Neuronal stem cell (in vitro differentiated cells): ENCODE measurements around the gene ZNF787. TPM values are rescaled to one million over a fixed set of nuclear protein-coding genes. Genes with fewer than 3 reads are reported as not detected.

Source experiments
- DNase-seq: peaks from one replicate; pipeline ENCODE4 v3.0.0-alpha.2; 2013; ENCODE audit warnings: low spot score
- H2AFZ ChIP-seq: one replicate; pipeline ENCODE4 v1.6.1; 2013; ENCODE audit warnings: mild to moderate bottlenecking, low read length, inconsistent platforms
- H2AK5ac ChIP-seq: 2 replicates; pipeline ENCODE4 v1.6.1; 2013; ENCODE audit warnings: low read depth, mild to moderate bottlenecking, inconsistent platforms, low read length, moderate library complexity, mixed read lengths
- H2BK120ac ChIP-seq: 2 replicates; pipeline ENCODE4 v1.6.1; 2013; ENCODE audit warnings: low read depth, mild to moderate bottlenecking, inconsistent platforms, low read length, moderate library complexity, mixed read lengths
- H2BK12ac ChIP-seq: one replicate; pipeline ENCODE4 v1.6.1; 2013; ENCODE audit warnings: low read length, inconsistent platforms
- H2BK15ac ChIP-seq: 2 replicates; pipeline ENCODE4 v1.6.1; 2013; ENCODE audit warnings: mild to moderate bottlenecking, low read length, inconsistent platforms, mixed read lengths
- H2BK5ac ChIP-seq: one replicate; pipeline ENCODE4 v1.6.1; 2013; ENCODE audit warnings: inconsistent platforms, mild to moderate bottlenecking, low read length, moderate library complexity
- H3K14ac ChIP-seq: one replicate; pipeline ENCODE4 v1.6.1; 2013; ENCODE audit warnings: low read length, inconsistent platforms
- H3K18ac ChIP-seq: 2 replicates; pipeline ENCODE4 v1.6.1; 2013; ENCODE audit warnings: low read length, inconsistent platforms
- H3K23ac ChIP-seq: 2 replicates; pipeline ENCODE4 v1.6.1; 2013; ENCODE audit warnings: low read depth, mild to moderate bottlenecking, mixed read lengths, low read length, inconsistent platforms; ENCODE audit not compliant: poor library complexity
- H3K27ac ChIP-seq: replicated peaks from 3 replicates; pipeline ENCODE4 v1.5.1; 2013; ENCODE audit warnings: low read length, inconsistent platforms
- H3K27me3 ChIP-seq, 3 experiments: 2 replicates each; pipeline ENCODE4 v1.6.1; 2013; ENCODE audit warnings: low read length in 3 of 3, mild to moderate bottlenecking in 2 of 3, inconsistent platforms in 1 of 3, low read depth in 1 of 3, mixed read lengths in 1 of 3, moderate library complexity in 1 of 3; ENCODE audit not compliant: control insufficient read depth in 3 of 3, insufficient read depth in 3 of 3
- H3K36me3 ChIP-seq, 2 donors: replicated peaks in 1 of 2; 2 replicates each; pipeline ENCODE4 v1.6.1; 2013; ENCODE audit warnings: low read length in 2 of 2; ENCODE audit not compliant: control insufficient read depth in 2 of 2, insufficient read depth in 2 of 2
- H3K4ac ChIP-seq: 2 replicates; pipeline ENCODE4 v1.6.1; 2013; ENCODE audit warnings: inconsistent platforms, mild to moderate bottlenecking, low read length, moderate library complexity
- H3K4me1 ChIP-seq, 2 donors: 1 replicate in 1 of 2; 2 replicates in 1 of 2; pipeline ENCODE4 v1.6.1; 2013; ENCODE audit warnings: low read length in 2 of 2, low read depth in 1 of 2; ENCODE audit not compliant: control insufficient read depth in 2 of 2, insufficient read depth in 1 of 2
- H3K4me2 ChIP-seq: one replicate; pipeline ENCODE4 v1.6.1; 2013; ENCODE audit warnings: mild to moderate bottlenecking, low read length, inconsistent platforms; ENCODE audit not compliant: insufficient read depth, poor library complexity, severe bottlenecking
- H3K4me3 ChIP-seq, 2 donors: 2 replicates each; pipeline ENCODE4 v1.5.1; 2013; ENCODE audit warnings: low read length in 2 of 2, mild to moderate bottlenecking in 2 of 2, inconsistent platforms in 1 of 2, moderate library complexity in 1 of 2
- H3K79me1 ChIP-seq: one replicate; pipeline ENCODE4 v1.6.1; 2013; ENCODE audit warnings: low read depth, mild to moderate bottlenecking, inconsistent platforms, low read length, moderate library complexity
- H3K9ac ChIP-seq: one replicate; pipeline ENCODE4 v1.6.1; 2013; ENCODE audit warnings: mild to moderate bottlenecking, low read depth, low read length, inconsistent platforms; ENCODE audit not compliant: poor library complexity
- H3K9me3 ChIP-seq, 2 donors: replicated peaks in 1 of 2; 2 replicates each; pipeline versions ENCODE3 to v1.6.1; 2013; ENCODE audit warnings: low read length in 2 of 2, mild to moderate bottlenecking in 2 of 2, inconsistent platforms in 1 of 2, low read depth in 1 of 2, mixed read lengths in 1 of 2, moderate library complexity in 1 of 2; ENCODE audit not compliant: control insufficient read depth in 2 of 2, insufficient read depth in 1 of 2
- H4K8ac ChIP-seq: one replicate; pipeline ENCODE4 v1.6.1; 2013; ENCODE audit warnings: low read depth, mild to moderate bottlenecking, inconsistent platforms, low read length, moderate library complexity
- H4K91ac ChIP-seq: one replicate; pipeline ENCODE4 v1.6.1; 2013; ENCODE audit warnings: low read length, low read depth, mild to moderate bottlenecking, inconsistent platforms; ENCODE audit not compliant: poor library complexity
- WGBS, 2 donors: extraction: QIAGEN DNeasy Blood & Tissue Kit; methylation state at CpG; one replicate each; pipeline ENCODE4 v1.1.7; 2013; ENCODE audit warnings: missing lambda C conversion rate in 2 of 2, mixed read lengths in 1 of 2; ENCODE audit not compliant: insufficient read length in 2 of 2, insufficient replicate concordance in 1 of 2; ENCODE audit errors: extremely low coverage in 2 of 2; 5-methylcytosine and 5-hydroxymethylcytosine counted together
- polyA plus RNA-seq, 2 experiments: library from polyadenylated mRNA; stranded (reverse); fragments of 200-250 nt; gene quantifications; one replicate each; pipeline ENCODE4 v1.2.3, GENCODE V29; 2013

Gene ZNF787
- polyA plus RNA-seq (2013, experiment 1 of 2) = 37.4 TPM
- 36.2 TPM for polyA plus RNA-seq (2013, experiment 2 of 2)

GRCh38 chr19:56121180-56122167 lies at the start of gene ZNF787:
Gene ZNF787, minus strand, starts transcription at chr19:56121295. Its CDS starts 18,078 bp downstream, at chr19:56103217.
- peak; percentile 100 for DNase-seq
- no peak within 1 kb of the TSS for H2BK15ac ChIP-seq
- peak within 1 kb of the TSS; percentile 98 for H3K18ac ChIP-seq
- H3K27ac ChIP-seq = peak within 1 kb of the TSS; percentile 76
- H2AK5ac ChIP-seq = peak within 1 kb of the TSS; percentile 95
- H3K9me3 ChIP-seq = no peaks in the 10 kb centered on the region
- H4K91ac ChIP-seq = no peak within 1 kb of the TSS
- no peak within 1 kb of the TSS for H2BK12ac ChIP-seq
- peak within 1 kb of the TSS; percentile 80 for H3K23ac ChIP-seq
- peak within 1 kb of the TSS; percentile 98 for H3K9ac ChIP-seq
- H3K79me1 ChIP-seq = peaks cover 35% of the 10 kb centered on the region
- peak within 1 kb of the TSS; percentile 46 for H2BK5ac ChIP-seq
- WGBS, 2 donors = no CpG with 5 or more reads among the region's 74 CpGs
- H3K4ac ChIP-seq = no peak within 1 kb of the TSS
- H3K36me3 ChIP-seq = peaks cover 10 to 31% of the 10 kb centered on the region in 2 donors
- H3K4me3 ChIP-seq = peak within 1 kb of the TSS; percentile 58 to 91
- no peak within 1 kb of the TSS for H2BK120ac ChIP-seq
- no peaks in the 10 kb centered on the region for H3K27me3 ChIP-seq
- peak within 1 kb of the TSS; percentile 95 for H3K14ac ChIP-seq
- peak within 1 kb of the TSS; percentile 69 for H2AFZ ChIP-seq
- no peak within 1 kb of the TSS for H4K8ac ChIP-seq
- peaks cover 12 to 14% of the 10 kb centered on the region in 2 donors for H3K4me1 ChIP-seq
- peak within 1 kb of the TSS; percentile 70 for H3K4me2 ChIP-seq

GRCh38 chr19:56170261-56170660 lies 49.2 kb upstream of the ZNF787 start:
- Histone ChIP-seq H3K4me1 (peaks cover under 1 to 11% of the 10 kb centered on the region in 2 donors), H3K27ac (no peak overlapping the region), H3K36me3 (no peaks in the 10 kb centered on the region), H3K27me3 (no peaks in the 10 kb centered on the region), H3K23ac (no peak overlapping the region), H3K4me2 (no peak overlapping the region), H4K91ac (no peak overlapping the region), H4K8ac (no peak overlapping the region), H2BK120ac (no peak overlapping the region), H3K9me3 (no peaks in the 10 kb centered on the region), H3K9ac (no peak overlapping the region), H2AFZ (no peak overlapping the region), H3K79me1 (no peaks in the 10 kb centered on the region), H3K4me3 (no peak overlapping the region), H2AK5ac (no peak overlapping the region), H2BK15ac (no peak overlapping the region), H2BK5ac (no peak overlapping the region), H3K4ac (no peak overlapping the region), H3K14ac (peak overlapping the region; percentile 31), H2BK12ac (no peak overlapping the region), H3K18ac (no peak overlapping the region)
- no CpG with 5 or more reads among the region's 14 CpGs for WGBS, 2 donors
- no peak for DNase-seq

- H2BK12ac ChIP-seq = no peak overlapping the region
- H3K27me3 ChIP-seq = no peaks in the 10 kb centered on the region
- no peak overlapping the region for H2BK120ac ChIP-seq
- no peak overlapping the region for H2AFZ ChIP-seq
- no peak overlapping the region for H3K4ac ChIP-seq
- WGBS, 2 donors = no CpG with 5 or more reads among the region's 7 CpGs
- H2BK15ac ChIP-seq = no peak overlapping the region
- no peak overlapping the region for H4K91ac ChIP-seq
- H3K14ac ChIP-seq = no peak overlapping the region
- H3K79me1 ChIP-seq = no peaks in the 10 kb centered on the region
- H2BK5ac ChIP-seq = no peak overlapping the region
- no peak overlapping the region for H3K4me3 ChIP-seq
- no peak overlapping the region for H3K18ac ChIP-seq
- H3K9me3 ChIP-seq = no peaks in the 10 kb centered on the region
- no peaks in the 10 kb centered on the region for H3K4me1 ChIP-seq
- no peak overlapping the region for H3K27ac ChIP-seq
- no peak overlapping the region for H3K23ac ChIP-seq
- no peak overlapping the region for H4K8ac ChIP-seq
- peak; percentile 42 for DNase-seq
- no peak overlapping the region for H3K4me2 ChIP-seq
- no peak overlapping the region for H3K9ac ChIP-seq
- H2AK5ac ChIP-seq = no peak overlapping the region
- H3K36me3 ChIP-seq = peaks cover 0 to 4% of the 10 kb centered on the region in 2 donors
These were observed 46.0 kb upstream of the ZNF787 start for GRCh38 chr19:56167064-56167578.

- H2BK12ac ChIP-seq = no peak overlapping the region
- H4K8ac ChIP-seq = no peak overlapping the region
- H3K14ac ChIP-seq = no peak overlapping the region
- no peak overlapping the region for H3K18ac ChIP-seq
- no peak overlapping the region for H3K27ac ChIP-seq
- no peak overlapping the region for H3K9ac ChIP-seq
- peaks cover 23 to 28% of the 10 kb centered on the region in 2 donors for H3K36me3 ChIP-seq
- H3K4me1 ChIP-seq = no peaks in the 10 kb centered on the region
- H3K4ac ChIP-seq = no peak overlapping the region
- DNase-seq = no peak
- H3K4me3 ChIP-seq = no peak overlapping the region
- no peak overlapping the region for H3K23ac ChIP-seq
- H3K9me3 ChIP-seq = no peaks in the 10 kb centered on the region
- no peaks in the 10 kb centered on the region for H3K27me3 ChIP-seq
- H2BK15ac ChIP-seq = no peak overlapping the region
- no peak overlapping the region for H2AFZ ChIP-seq
- WGBS, 2 donors = no CpG with 5 or more reads among the region's 13 CpGs
- no peak overlapping the region for H4K91ac ChIP-seq
- H2AK5ac ChIP-seq = no peak overlapping the region
- H3K4me2 ChIP-seq = no peak overlapping the region
- no peaks in the 10 kb centered on the region for H3K79me1 ChIP-seq
- H2BK5ac ChIP-seq = no peak overlapping the region
- H2BK120ac ChIP-seq = no peak overlapping the region
These were observed 42.0 kb upstream of the ZNF787 start for GRCh38 chr19:56163097-56163496.
